ENCODE data around the gene PAWR. TPM values are rescaled to one million over a fixed set of nuclear protein-coding genes. Genes with fewer than 3 reads are reported as not detected.

The PAWR gene
- total RNA-seq, 1 experiment from 2014 or later = 176 TPM

GRCh38 chr12:79645235-79645630 is 45.5 kb downstream of the PAWR start:
- Histone ChIP-seq H3K23ac (ENCODE audit: insufficient read length, low read depth, low read length) (no peak overlapping the region), H3K27me3 (ENCODE audit: insufficient read depth, low read length) (no peaks in the 10 kb centered on the region), H2AFZ (ENCODE audit: low read length) (no peak overlapping the region), H3K4me1 (ENCODE audit: insufficient read depth, low read length) (peaks cover 2% of the 10 kb centered on the region; the same call in 1 of the 2 replicates), H3K9me3 (ENCODE audit: control insufficient read depth, low read depth, low read length) (no peaks in the 10 kb centered on the region), H4K91ac (ENCODE audit: insufficient read length, low read depth, low read length) (no peak overlapping the region), H2BK120ac (ENCODE audit: low read depth, low read length, poor library complexity, severe bottlenecking) (no peak overlapping the region), H3K4me2 (ENCODE audit: insufficient read depth, insufficient read length, low read length) (no peak overlapping the region), H4K8ac (replicated peaks; ENCODE audit: insufficient read length, low read depth, low read length) (no peak overlapping the region), H3K14ac (ENCODE audit: insufficient read depth, low read length) (no peak overlapping the region), H2BK15ac (ENCODE audit: low read depth, low read length) (no peak overlapping the region), H3K79me1 (ENCODE audit: insufficient read depth, low read depth, low read length, poor library complexity, severe bottlenecking) (peaks cover under 1% of the 10 kb centered on the region), H4K20me1 (ENCODE audit: control insufficient read depth, insufficient read depth, insufficient read length) (no peaks in the 10 kb centered on the region), H2BK5ac (ENCODE audit: insufficient read length, low read length) (no peak overlapping the region), H3K79me2 (ENCODE audit: insufficient read depth, low read length) (peaks cover 28% of the 10 kb centered on the region; the same call in 1 of the 2 replicates), H2AK5ac (ENCODE audit: insufficient read length, low read length) (no peak overlapping the region), H2BK12ac (ENCODE audit: insufficient read length, low read depth, low read length) (no peak overlapping the region), H3K56ac (ENCODE audit: insufficient read length, low read depth, low read length) (no peak overlapping the region), H3K9ac (ENCODE audit: extremely low read depth, insufficient read length, low read length) (no peak overlapping the region), H3K18ac (ENCODE audit: insufficient read length, low read depth, low read length) (no peak overlapping the region), H4K5ac (ENCODE audit: insufficient read length, low read depth, low read length) (no peak overlapping the region), H3K23me2 (ENCODE audit: insufficient read length, low read depth, low read length, poor library complexity, severe bottlenecking) (no peaks in the 10 kb centered on the region), H3K4ac (ENCODE audit: low read depth, low read length) (no peak overlapping the region), H2BK20ac (ENCODE audit: low read depth, low read length, poor library complexity, severe bottlenecking) (no peak overlapping the region), H3T11ph (ENCODE audit: low read length) (no peak overlapping the region), H3K27ac (ENCODE audit: insufficient read length, low read depth, low read length) (no peak overlapping the region)
- no peak for DNase-seq
- H3K27ac Mint-ChIP-seq = peak overlapping the region in 1 of 3 experiments; percentile 70; a peak in 1 of 7 replicates
- peaks cover 11 to 23% (median 17%) of the 10 kb centered on the region in 3 experiments for H3K36me3 Mint-ChIP-seq (ENCODE audit: insufficient read depth in 1 of 3, low read depth in 3 of 3)
- H3K4me3 Mint-ChIP-seq = 0 out of 5 replicates have a peak overlapping the region, but pooled peaks of 1 of the 2 experiments have one; percentile 20
- H3K9me3 Mint-ChIP-seq = peaks cover 4 to 14% of the 10 kb centered on the region in 2 experiments; a peak in 4 of 5 replicates
- no peaks in the 10 kb centered on the region for H3K27me3 Mint-ChIP-seq (ENCODE audit: low read depth)
- peaks cover 60 to 61% of the 10 kb centered on the region in 2 experiments for H3K4me1 Mint-ChIP-seq
- no peak for TF ChIP-seq CTCF (conservative IDR thresholded peaks at IDR 0.05)
